GM06990 (cell line): ENCODE measurements around the gene NPBWR2.

Experiments used
- DNase-seq: peaks from one replicate; pipeline ENCODE4 v3.0.0-alpha.2; 2011; ENCODE audit not compliant: insufficient read length; ENCODE audit errors: extremely low read depth
- H3K27me3 ChIP-seq: replicated peaks from 2 replicates; pipeline ENCODE4 v1.6.0; 2011; ENCODE audit warnings: low read length; ENCODE audit not compliant: control insufficient read depth, insufficient read depth
- H3K36me3 ChIP-seq: 2 replicates; pipeline ENCODE4 v1.5.1; 2011; ENCODE audit warnings: low read length; ENCODE audit not compliant: control insufficient read depth, insufficient read depth
- H3K4me3 ChIP-seq: replicated peaks from 2 replicates; pipeline ENCODE4 v1.5.1; 2011; ENCODE audit warnings: low read depth, mild to moderate bottlenecking, control low read depth, low read length
- CTCF ChIP-seq: IDR thresholded peaks from 2 replicates; pipeline ENCODE4 v1.5.1; 2011; ENCODE audit warnings: low read length, control low read depth, mild to moderate bottlenecking, inconsistent platforms; ENCODE audit not compliant: insufficient read depth, poor library complexity, severe bottlenecking

NPBWR2 gene

GRCh38 chr20:64071341-64072332 is 35.7 kb downstream of the NPBWR2 start:
- no peaks in the 10 kb centered on the region for H3K27me3 ChIP-seq
- peaks cover 27% of the 10 kb centered on the region for H3K36me3 ChIP-seq
- no peak for TF ChIP-seq CTCF
- H3K4me3 ChIP-seq: no peak overlapping the region
- DNase-seq: no peak

- DNase-seq: no peak
- peaks cover 22% of the 10 kb centered on the region for H3K36me3 ChIP-seq
- no peak overlapping the region for H3K4me3 ChIP-seq
- H3K27me3 ChIP-seq: no peaks in the 10 kb centered on the region
- TF ChIP-seq CTCF: no peak
Observed at GRCh38 chr20:64070244-64070993, 36.9 kb downstream of the NPBWR2 start.

GRCh38 chr20:64069614-64070243 is 37.6 kb downstream of the NPBWR2 start:
- H3K36me3 ChIP-seq: peaks cover 18% of the 10 kb centered on the region
- DNase-seq: no peak

GRCh38 chr20:64069209-64069613 is 38.2 kb downstream of the NPBWR2 start:
- H3K27me3 ChIP-seq: no peaks in the 10 kb centered on the region
- H3K36me3 ChIP-seq: peaks cover 13% of the 10 kb centered on the region
- TF ChIP-seq CTCF: no peak
- DNase-seq: no peak
- no peak overlapping the region for H3K4me3 ChIP-seq

More at GRCh38 chr20:64069614-64070243, 37.6 kb downstream of the NPBWR2 start:
- no peaks in the 10 kb centered on the region for H3K27me3 ChIP-seq
- peak; percentile 85 for TF ChIP-seq CTCF
- H3K4me3 ChIP-seq: no peak overlapping the region

GRCh38 chr20:64068386-64069208 is 38.8 kb downstream of the NPBWR2 start:
- no peaks in the 10 kb centered on the region for H3K27me3 ChIP-seq
- peaks cover 8% of the 10 kb centered on the region for H3K36me3 ChIP-seq
- TF ChIP-seq CTCF: no peak
- DNase-seq: no peak
- H3K4me3 ChIP-seq: no peak overlapping the region
